GM18951 (cell line): Measurements from ENCODE around the gene SYTL3.
"Not testable (repeated sequence)": the region's sequence is repeated elsewhere in the genome, so short reads cannot be mapped to it uniquely, and the experiment has no call there.

ENCODE experiments used
- POLR2A ChIP-seq: IDR thresholded peaks from 4 replicates; pipeline ENCODE4 v1.6.1; 2011; ENCODE audit warnings: mild to moderate bottlenecking; ENCODE audit not compliant: insufficient read length, insufficient read depth; ENCODE audit errors: extremely low read depth
- in situ Hi-C: fragments of 300-500 bp; cut with MboI; formaldehyde crosslinking; loops from one replicate; pipeline ENCODE4 v1.12.0; 2022; ENCODE audit warnings: low sequenced_read_pairs, mixed read lengths, inconsistent platforms; ENCODE audit not compliant: unreplicated experiment

The SYTL3 gene

DNA sequence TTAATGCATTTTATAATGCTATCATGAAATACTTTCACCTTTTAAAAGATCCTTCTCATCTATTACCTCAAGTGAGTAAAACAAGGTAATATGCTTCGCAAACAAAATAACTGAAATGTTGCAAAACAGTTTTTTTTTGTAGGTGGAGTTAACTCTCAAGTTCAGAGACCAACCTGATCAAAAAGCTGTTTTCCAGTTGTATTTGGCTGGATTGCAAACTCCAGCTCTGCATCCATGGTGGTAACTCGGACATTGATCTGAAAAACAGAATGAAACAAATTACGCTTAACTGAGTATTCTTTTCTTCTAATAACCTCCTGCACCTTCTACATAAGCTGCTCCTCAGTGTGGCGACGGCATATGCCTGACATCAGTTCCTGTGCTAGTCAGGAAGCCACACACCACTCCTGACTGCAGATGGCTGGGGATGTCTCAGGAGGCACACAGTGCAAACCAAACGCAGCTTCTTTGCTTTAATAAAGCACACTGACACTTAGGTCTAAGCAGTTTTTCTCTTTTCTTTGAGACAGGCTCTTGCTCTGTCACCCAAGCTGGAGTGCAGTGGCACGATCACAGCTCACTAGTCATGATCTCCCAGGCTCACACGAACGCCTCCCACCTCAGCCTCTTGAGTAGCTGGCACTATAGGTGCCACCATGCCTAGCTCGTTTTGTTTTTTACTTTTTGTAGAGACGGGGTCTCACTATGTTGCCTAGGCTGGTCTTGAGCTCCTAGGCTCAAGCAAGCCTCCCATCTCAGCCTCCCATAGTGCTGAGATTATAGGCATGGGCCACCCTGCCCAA lies 139.5 kb downstream of the SYTL3 start:
- in situ Hi-C loops: no loop called here
- TF ChIP-seq POLR2A: no peak

DNA sequence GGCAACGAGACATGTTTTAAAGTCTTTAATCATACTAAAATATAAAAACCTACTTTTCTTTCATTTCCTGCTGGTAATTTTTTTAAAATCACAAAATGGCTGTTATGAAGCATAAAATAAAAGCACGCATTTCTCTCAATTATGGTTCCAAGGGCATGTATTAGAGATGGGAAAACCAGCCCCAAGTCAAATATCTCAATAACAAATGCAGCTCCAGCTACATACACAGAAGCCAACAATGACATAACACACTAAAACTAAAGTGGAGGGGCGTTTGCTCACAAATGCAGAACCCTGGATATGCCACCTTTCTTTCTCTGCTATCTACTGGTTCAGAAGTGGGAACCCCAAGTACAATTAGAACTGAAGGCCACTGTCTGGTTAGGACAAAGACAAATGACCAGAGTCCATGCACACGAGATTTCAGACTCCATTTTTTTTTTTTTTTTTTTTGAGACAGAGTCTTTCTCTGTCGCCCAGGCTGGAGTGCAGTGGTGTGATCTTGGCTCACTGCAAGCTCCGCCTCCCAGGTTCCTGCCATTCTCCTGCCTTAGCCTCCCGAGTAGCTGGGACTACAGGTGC lies 141.5 kb downstream of the SYTL3 start:
- no peak for TF ChIP-seq POLR2A
- in situ Hi-C loops: no loop called here

DNA sequence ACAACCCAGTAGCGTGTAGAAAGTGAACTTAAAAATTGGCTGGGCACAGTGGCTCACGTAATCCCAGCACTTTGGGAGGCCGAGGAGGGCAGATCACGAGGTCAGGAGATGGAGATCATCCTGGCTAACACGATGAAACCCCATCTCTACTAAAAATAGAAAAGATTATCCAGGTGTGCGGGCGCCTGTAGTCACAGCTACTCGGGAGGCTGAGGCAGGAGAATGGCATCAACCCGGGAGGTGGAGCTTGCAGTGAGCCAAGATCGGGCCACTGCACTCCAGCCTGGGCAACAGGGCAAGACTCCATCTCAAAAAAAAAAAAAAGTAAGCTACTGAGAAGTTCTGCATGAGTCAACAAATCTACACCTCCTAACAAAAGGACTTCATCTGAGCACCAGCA lies 142.7 kb downstream of the SYTL3 start:
- in situ Hi-C loops: not testable (repeated sequence)

DNA sequence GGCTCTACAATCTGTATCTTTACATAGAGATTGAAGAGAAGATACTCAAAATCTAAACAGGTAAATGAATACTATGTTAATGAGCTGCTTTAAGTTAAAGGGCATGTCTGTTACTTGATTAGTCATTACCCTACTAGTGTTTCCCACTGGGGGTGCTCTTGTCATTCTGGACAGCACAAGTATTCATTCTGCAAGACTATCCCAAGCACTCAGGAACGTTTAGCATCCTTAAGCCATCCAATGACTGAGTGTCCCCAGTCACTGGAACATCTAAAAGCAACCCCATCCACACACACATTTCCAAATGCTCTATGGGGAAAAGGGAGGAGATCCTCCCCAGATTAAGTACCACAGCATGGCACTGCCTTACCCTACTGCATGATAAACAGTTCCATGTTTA lies 143.6 kb downstream of the SYTL3 start:
- no peak for TF ChIP-seq POLR2A
- in situ Hi-C loops: no loop called here

DNA sequence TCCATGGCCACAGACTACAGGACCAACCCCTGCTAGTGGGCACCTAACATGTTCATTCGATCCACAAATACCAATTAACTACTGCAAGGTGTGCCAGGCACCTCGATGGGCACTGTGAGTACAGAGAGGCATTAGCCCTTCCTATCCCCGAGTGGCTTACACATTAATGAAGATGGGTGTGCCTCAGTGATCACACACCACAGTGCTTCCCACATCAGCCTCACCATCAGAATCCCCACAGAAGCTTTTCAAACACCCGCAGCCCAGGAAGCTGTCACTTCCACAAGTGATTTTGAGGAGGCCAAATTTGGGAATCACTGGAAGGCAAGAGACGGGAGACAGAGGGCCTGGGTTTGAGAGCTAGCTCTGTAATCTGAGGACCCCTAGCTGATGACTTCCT lies 145.7 kb downstream of the SYTL3 start:
- no peak for TF ChIP-seq POLR2A
- in situ Hi-C loops: loop anchor here (5.0 kb wide), 1 partner anchor 182 kb away; no protein-coding TSS in a partner anchor

DNA sequence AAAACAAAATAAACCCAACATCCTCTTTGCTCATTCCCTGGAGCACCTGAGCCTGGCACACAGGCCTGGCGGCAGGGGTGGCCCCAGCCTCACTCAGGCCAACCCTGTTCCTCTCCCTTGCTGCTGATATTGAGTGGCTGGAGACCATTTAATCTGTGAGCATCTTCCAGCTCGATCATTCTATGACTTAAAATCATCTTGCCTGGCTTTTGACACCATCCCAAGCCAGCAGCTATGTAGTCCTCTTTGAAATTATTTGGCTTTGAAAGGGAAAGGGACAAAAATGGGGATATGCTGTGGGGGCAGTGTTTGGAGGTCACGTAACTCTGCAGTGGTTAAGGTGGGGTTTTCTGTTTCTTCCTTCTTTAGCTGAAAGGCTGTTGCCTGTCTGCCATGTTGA lies 146.5 kb downstream of the SYTL3 start:
- TF ChIP-seq POLR2A: no peak
- in situ Hi-C loops: loop anchor here (5.0 kb wide), 1 partner anchor 181 kb away; no protein-coding TSS in a partner anchor

DNA sequence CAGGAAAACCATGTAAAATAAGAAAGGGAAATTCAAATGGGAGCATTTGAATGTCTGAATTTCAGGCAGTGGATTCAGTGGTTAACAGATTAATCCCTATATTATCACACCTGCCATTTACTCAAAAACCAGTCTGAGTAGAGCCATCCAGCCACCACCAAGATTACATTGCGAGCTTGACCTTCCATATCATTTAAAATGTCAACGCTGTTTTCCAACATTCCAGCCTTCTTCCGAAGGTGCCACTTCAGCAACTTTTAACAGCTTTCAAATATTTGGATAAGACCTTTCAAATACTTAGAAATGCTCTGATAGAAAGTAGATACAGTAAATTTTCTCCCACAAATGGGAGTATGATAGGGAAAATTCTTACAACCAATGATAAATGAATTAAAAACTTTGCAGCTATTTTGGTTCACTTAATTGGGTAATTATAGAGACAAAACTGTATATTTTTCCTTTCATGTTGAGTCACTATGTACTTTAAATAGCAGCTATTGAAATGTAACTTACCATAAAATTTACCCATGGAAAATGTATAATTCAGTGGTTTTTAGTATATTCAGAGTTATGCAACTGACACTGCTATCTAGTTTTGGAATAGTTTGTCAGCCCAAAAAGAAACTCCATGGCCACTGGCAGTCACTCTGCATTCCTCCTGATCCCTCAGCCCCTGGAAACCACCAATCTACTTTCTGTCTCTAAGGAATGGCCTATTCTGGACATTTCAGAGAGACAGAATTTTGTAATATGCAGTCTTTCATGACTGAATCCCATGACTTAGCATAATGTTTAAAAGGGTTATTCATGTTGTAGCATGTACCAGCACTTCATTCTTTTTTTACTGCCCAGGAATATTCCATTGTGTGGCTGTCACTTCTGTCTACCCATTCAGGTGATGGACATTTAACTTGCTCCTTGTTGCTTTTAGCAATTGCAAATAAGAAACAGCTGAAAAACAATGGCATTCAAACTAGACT lies 147.8 kb downstream of the SYTL3 start:
- in situ Hi-C loops: loop anchor here (5.0 kb wide), 1 partner anchor 180 kb away; no protein-coding TSS in a partner anchor

DNA sequence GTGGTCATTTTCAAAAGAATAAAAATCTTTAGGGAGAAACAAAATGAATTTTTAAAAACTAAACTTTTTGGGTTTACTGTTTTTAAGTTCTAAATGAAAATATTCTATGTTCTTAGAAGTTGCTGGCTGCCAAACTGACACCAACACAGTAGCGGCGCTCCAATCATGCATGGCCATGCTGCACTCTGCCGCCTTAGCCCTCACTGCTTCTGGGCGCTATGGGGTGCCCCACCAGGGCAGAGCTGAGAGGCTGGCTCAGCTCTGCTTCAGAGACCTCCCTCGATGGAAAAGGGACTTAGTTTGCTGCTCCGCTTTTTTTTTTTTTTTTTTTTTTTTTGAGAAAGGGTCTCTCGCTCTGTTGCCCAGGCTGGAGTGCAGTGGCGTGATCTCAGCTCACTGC lies 148.5 kb downstream of the SYTL3 start:
- no peak for TF ChIP-seq POLR2A
- in situ Hi-C loops: loop anchor here (5.0 kb wide), 1 partner anchor 179 kb away; no protein-coding TSS in a partner anchor

More for the DNA sequence above, 147.8 kb downstream of the SYTL3 start:
- TF ChIP-seq POLR2A: no peak

DNA sequence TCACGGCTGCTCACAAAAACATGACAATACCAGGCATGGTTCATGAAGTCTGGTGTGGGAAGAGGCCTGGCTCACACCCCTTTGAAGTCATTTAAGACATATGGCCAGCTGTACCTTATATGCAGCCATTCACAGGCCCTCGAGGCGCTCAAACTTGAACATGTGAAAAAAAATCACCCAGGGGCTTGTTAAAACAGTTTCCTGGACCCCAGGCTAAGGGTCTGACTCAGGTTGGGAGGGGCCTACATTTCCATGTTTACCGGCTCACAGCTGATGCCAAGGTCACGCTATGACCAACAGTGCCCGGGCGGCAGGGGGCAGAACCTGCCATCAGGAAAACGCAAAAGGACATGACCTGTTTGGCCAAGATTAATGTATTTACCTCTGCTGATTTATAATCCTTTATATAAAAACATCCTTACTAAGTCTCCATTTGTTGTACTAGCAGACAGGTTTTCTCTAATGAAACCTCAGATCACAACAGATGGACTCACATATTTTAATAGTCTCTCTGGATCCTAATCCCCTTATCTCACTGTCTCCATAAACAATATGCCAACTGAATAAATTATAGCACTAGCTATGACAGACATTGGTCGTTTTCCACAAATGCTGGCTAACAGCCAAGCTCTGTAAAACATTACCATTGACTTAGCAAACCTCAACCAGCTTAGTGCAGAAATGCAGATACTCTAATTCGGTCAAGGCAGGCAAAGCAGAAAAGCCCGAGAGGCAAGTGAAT lies 149.4 kb downstream of the SYTL3 start:
- TF ChIP-seq POLR2A: no peak
- in situ Hi-C loops: loop anchor here (5.0 kb wide), 1 partner anchor 178 kb away; no protein-coding TSS in a partner anchor

DNA sequence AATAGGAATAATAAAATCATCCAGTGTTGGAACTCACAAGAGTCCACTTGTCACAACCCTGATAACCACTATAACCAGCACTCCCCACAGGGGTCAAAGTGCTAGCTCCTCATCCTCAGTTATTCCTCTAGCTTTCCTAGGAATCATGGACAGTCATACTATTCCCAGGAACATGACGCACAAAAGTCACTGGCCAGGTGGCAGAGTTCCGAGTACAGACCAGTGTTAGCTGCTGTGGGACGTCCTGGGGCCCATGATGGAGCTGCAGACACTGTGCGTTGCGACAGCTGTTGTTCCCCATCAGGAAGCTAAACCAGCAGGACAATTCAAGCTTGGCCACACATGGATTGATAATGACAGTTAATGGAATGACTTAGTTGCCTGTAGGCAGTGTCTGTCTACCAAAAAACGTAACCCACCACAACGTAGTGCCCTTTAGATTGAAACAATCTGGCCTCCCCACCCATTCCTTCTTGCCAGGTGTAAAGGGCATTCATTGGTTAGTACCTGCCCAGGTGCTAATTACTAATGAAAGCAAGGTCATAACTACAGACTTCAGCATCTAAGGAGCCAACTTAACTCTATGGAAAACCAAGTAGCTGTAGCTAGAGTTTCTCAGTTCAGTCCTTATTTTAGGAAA lies 151.9 kb downstream of the SYTL3 start:
- no peak for TF ChIP-seq POLR2A
- in situ Hi-C loops: no loop called here

DNA sequence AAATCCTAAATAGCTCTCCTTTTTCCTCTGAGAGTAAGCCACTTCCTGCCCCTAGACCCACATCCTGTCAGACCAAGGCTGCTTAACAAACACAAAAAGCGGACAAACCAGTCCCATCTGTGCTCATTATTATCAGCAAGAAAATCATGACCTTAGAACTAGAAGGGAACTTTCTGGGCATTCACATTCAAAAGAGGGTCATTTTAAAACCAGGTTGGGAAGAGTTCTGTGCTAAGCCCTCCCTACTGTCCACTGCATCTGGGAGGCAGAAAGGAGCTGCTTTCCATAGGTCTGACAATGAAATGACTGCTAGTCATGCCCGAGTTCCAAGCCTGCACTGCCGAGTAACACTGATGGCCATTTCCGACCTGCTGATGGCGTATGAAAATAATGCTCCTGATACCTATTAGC lies 153.9 kb downstream of the SYTL3 start:
- in situ Hi-C loops: no loop called here
- no peak for TF ChIP-seq POLR2A

DNA sequence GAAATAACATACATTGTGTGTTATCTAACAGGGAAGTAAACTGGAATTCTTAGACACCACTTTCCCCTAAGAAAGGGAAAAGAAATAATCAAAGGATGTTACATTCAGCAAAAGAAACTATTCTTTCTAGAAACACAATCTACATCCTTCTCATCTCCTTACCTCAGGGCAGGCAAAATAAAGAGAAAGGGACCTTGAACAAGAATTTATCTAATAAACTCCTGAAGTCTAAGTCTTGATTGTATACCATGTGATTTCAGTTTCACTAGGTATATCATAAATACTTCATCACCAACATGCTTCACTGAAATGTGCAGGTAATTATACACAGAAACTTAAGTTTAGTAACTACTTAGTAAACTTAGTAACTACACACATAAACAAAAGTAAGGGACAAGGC lies 154.4 kb downstream of the SYTL3 start:
- TF ChIP-seq POLR2A: no peak
- in situ Hi-C loops: no loop called here
